HG03378 (cell line): ENCODE measurements around the gene ZNF778.
"Not testable (repeated sequence)": the region's sequence is repeated elsewhere in the genome, so short reads cannot be mapped to it uniquely, and the experiment has no call there.

ENCODE experiments used
- ATAC-seq: cut with Tn5 transposase; IDR thresholded peaks from one replicate; pipeline ENCODE4 v1.9.1; 2021; ENCODE audit warnings: mild to moderate bottlenecking, moderate library complexity; ENCODE audit not compliant: unreplicated experiment

The ZNF778 gene

DNA sequence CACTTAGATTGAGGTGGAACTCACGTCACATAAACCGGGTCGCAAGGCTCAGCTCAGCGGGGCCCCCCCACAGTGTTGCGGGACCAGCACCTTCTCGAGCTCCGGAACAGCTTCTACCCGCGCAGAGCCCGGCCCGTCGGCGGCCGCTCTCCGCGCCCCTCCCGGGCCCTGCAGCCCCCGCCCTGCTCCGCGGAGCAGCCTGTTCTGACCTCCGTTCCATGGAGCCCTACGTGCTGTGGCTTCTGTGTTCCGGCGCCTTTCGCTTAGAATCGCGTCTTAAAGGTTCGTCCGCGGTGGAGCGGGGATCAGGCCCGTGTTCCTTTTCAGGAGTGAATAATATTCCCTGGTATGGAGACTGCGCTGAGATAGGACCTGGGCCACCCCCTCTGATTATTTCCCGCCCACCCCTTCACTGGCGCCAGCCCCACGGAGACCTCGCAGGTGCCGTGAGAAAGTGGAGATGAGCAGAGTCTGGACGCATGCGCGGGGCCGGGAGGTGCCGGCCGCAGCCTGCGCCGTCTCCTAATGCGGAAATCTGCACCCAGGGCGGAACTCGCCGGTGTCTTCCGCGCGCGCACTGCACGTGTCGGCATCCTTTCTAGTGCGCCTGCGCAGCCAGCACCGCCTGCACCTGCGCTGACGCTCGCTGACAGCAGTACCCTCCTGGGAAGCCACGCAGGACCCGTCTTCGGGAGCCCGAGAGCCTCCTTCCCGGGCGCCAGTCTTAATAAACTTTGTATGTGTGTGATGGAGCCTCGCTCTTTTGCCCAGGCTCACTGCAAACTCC is 30.9 kb downstream of the ZNF778 start:
- no peak for ATAC-seq

DNA sequence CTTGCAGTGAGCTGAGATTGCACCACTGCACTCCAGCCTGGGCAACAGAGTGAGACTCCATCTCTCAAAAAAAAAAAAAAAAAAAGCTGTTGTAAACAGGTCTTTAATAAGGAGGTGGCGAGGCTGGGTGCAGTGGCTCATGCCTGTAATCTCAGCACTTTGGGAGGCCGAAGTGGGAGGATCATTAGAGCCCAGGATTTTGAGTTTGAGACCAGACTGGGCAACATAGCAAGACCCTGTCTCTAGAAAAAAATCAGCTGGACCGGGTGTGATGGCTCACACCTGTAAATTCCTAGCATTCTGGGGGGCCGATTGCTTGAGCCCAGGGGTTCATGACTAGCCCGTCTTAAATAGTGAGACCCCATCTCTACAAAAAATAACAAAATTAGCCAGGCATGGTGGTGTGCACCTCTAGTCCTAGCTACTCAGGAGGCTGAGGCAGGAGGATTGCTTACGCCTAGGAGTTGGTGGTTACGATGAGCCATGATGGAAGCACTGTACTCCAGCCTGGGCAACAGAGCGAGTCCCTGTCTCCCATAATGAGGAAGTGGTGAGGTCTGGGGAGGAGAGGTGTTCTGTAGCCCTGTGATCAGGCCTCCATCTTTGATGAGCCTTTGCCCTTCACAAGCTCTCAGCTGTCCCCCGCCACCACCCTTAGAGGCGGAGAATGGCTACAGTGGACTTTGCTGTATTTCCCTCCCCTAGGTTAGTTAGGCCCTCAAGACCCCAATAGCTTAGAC is 36.2 kb downstream of the ZNF778 start:
- no peak for ATAC-seq

DNA sequence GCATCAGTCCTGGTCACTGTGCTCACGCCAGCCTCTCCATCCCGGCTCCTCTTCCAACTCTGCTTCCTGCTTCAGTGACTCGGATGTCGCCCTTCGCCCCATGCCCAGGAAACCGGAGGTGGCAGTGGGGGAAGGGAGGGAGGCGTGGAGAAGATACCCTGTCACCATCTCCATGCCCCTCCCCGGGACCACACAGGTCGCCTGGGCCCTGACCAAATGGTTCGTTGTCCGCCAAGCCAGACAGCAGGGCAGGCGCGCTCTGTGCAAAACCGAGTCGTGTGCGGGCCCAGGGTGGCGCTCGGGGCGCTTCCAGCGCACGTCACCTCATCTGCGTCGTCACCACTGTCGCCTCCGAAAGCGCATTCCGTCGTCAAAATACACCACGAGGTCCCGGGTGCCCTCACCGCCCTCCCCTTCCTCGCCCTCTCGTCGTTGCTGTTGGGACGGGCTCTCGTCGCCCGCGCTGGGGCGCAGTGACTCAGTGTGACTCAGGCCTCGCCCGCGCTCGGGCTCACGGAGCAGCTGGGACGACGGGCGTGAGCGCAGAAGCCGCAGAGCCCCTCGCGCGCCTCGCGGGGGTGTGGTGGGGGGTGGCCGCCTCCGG is 39.2 kb downstream of the ZNF778 start:
- ATAC-seq, result no peak

GRCh38 chr16:89257281-89257731 is 39.8 kb downstream of the ZNF778 start:
- ATAC-seq, result no peak

- ATAC-seq, result no peak
These were observed 40.4 kb downstream of the ZNF778 start for GRCh38 chr16:89257757-89258465.

DNA sequence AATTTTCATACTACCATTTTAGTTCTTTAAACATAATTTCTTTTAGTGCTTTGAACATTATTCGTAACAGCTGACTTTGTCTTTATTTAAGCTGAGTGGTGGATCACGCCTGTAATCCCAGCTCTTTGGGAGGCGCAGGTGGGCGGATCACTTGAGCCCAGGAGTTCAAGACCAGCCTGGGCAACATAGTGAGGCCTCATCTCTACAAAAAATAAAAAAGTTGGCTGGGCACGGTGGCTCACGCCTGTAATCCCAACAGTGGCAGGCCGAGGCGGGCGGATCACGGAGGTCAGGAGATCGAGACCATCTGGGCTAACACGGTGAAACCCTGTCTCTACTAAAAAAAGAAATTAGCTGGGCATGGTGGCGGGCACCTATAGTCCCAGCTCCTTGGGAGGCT is 42.4 kb downstream of the ZNF778 start:
- not testable (repeated sequence) for ATAC-seq

GRCh38 chr16:89261691-89262563 is 44.4 kb downstream of the ZNF778 start:
- no peak for ATAC-seq

DNA sequence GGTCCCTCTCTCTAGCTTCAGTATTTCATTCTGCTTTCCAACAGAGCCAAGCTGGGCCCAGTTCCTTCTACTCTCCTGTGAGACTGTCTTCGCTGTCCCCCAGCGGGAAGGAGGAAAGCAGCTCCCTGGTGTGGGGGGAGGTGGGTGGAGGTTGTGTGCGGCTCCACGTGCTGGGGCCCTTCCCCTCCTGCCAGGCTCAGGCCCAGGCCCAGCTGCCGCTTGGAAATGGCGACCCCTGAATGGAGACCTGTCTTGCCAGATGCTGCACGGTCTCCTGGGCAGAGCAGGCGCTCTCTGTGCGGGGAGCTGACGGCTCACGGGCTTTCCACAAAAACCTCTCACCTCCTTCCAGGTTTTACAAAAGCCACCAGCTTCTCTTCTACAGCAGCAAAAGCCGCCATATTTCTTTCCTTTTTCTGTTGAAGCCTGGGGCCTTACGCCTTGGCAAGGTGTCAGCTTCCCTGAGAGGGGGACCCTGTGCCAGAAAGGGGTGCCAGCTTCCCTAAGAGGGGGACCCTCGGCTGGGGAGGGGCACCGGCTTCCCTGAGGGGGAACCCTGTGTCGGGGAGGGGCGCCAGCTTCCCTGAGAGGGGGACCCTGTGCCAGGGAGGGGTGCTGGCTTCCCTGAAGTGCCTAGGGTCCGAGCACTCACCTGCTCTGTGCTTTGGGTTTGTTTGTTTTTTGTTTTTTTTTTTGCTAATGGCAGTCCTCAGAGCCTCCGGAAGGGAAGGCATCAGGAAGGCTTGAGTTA is 47.5 kb downstream of the ZNF778 start:
- no peak for ATAC-seq

DNA sequence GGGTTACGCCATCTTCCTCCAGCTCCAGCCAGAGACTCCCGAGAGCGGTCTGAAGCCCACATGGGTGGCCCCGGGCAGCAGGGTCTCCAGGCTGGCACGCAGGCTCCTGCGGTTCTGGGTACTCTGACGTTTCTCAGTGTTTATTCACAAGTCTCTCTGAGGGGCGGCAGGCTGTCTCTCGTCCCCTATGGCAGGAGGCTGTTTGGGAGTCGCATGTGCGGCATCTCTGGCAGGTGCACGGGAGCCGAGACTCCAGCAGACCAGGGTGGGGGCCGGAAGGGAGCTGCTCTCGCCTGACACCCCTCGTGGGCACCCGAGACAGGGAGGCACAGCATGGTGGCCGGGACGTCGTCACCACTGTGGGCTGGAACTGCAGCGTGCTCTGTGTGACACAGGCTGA is 48.1 kb downstream of the ZNF778 start:
- no peak for ATAC-seq

DNA sequence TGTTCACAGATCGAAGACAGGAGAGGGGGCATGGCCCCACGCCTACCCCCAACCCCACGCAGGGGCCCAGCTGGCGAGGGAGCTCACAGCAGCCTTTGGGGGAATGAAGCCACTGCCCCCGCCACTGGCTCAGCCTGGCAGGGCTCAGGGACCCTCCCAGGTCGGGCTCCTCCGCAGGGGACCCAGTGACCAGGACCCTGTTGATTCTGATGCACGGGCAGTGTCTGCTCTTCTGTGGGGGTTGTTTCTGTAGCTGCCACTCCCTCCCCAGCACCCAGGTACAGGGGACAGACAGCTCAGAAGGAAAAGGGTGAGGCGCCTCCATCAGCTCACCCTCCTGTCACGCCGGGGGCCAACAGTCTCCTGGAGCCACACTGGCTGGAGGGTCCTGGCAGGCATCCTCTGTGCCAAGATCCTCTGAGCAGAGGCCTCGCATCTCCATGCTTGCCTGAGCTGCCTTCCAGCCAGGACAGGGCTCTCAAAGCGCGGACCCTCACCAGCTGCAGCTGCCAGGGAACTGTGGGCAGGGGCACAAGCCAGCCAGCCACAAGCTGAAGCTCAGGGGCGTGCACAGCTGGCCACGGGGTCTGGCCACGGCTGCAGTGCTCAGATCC is 49.1 kb downstream of the ZNF778 start:
- ATAC-seq, result no peak

DNA sequence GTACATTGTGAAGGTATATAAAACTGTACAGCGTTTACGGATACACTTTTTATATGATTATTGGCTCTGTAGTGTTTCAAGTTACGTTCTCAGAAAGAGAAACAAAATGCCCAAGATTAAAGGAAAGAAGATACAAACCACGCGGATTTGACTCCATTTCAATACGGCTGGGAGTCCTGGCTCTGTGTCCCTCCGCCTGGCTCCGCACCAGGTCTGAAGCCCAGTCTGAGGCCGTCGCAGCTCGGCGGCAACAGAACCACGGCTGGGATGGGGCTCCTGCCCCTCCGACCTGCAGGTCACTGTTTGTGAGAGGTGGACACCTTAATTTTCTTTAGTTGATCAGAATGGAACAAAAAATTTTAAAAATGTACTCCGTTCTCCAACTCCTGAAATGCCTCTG is 50.2 kb downstream of the ZNF778 start:
- ATAC-seq, result not testable (repeated sequence)

DNA sequence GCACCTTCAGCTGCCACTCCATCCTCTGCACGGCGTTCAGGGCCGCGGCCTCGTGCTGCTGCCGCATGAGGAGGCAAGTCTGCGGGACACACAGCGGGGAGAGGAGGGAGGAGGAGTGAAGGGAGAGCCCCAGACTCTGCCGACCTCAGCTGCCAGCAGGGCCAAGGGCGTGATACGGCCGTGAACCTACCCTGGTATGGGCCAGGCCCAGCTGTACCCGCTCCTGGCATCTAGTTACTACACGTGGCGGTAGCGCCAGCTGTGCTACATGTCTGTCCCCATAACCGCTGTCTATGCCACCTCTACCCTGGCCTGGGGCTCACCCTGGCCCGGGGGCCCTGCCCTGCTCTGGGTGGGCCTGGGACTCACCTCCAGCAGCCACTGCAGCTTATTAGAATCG is 51.1 kb downstream of the ZNF778 start:
- ATAC-seq, result no peak

DNA sequence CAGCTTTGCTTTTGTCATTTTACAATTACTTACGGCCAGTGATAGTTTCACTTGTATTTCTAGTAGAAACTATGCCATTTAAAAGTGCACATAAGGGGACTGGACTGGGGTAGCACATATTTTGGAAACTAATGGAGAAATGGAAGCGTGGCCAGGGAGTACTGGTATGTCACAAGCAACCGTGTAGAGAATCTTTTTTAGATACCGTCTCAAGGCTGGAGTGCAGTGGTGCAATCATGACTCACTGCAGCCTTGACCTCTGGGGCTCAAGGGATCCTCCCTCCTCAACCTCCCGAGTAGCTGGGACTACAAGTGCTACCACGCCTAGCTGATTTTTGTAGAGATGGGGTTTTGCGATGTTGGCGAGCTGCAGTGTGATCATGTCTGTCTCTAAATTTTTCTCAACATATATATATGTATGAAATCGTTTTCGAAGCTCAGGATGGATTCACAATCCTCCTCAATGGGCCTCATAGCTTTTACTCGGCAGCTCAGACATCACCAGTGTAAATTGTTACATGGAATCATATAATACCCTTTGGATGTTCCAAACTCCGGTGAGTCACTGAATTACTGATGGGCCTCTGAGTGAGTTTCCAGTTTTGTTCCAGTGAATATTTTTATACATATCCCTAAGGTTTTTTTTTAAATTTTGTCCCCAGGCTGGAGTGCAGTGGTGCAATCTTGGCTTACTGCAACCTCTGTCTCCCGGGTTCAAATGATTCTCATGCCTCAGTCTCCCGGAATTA is 51.7 kb downstream of the ZNF778 start:
- no peak for ATAC-seq

- ATAC-seq, result no peak
These were observed 52.5 kb downstream of the ZNF778 start for GRCh38 chr16:89269805-89270665.

GRCh38 chr16:89270666-89271345 is 53.3 kb downstream of the ZNF778 start:
- ATAC-seq, result no peak

DNA sequence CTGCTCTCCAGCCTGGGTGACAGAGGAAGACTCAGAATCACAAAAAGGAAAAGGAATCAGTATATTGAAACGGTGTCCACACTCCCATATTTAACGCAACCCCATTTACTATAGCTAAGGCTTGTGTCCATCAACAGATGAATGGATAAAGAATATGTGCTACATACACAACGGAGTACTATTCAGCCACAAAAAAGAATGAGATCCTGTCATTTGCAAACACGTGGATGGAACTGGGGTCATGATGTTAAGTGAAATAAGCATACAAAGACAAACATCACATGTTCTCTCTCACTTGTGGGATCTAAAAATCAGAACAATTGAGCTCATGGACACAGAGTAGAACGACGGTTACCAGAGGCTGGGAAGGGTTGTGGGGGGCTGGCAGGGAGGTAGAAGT is 55.1 kb downstream of the ZNF778 start:
- ATAC-seq, result no peak
